Measurements from ENCODE around the gene MINPP1.

MINPP1 gene

GRCh38 chr10:87594181-87594580 lies 89.5 kb downstream of the MINPP1 start:
- Histone ChIP-seq H3K4me3 (ENCODE audit: low read depth, low read length) (no peak overlapping the region), H3K27me3 (replicated peaks) (no peaks in the 10 kb centered on the region), H3K36me3 (replicated peaks) (no peaks in the 10 kb centered on the region), H3K27ac (no peak overlapping the region)
- in situ Hi-C loops (cut with HindIII; ENCODE audit: low pct_ligation_motif_present, low sequenced_read_pairs) = no loop called here
- TF ChIP-seq CTCF (IDR thresholded peaks at IDR 0.05; ENCODE audit: low read depth, low read length, missing control alignments) = no peak
- no peak for DNase-seq

DNA sequence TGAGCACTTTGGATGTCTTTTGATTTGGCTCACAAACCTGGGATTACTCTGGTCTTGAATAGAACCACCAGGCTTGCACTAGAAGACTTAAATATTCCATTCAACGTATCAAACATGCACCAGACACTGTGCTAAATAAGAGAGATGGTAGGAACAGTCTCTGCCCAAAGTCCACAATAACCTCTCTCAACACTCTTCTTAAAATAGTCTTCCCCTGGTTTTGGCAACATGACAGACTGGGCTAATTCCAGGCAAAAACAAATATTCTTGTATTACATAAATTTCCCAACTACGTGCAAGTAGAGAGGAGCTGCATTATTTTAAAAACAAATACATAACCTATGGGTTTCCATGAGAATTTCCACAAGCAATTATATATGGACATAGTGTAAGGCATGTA lies 90.2 kb downstream of the MINPP1 start:
- Histone ChIP-seq H3K27me3 (replicated peaks) (no peaks in the 10 kb centered on the region), H3K4me3 (ENCODE audit: low read depth, low read length) (no peak overlapping the region), H3K36me3 (replicated peaks) (no peaks in the 10 kb centered on the region), H3K27ac (no peak overlapping the region)
- no peak for DNase-seq
- in situ Hi-C loops (cut with HindIII; ENCODE audit: low pct_ligation_motif_present, low sequenced_read_pairs) = no loop called here
- TF ChIP-seq CTCF (IDR thresholded peaks at IDR 0.05; ENCODE audit: low read depth, low read length, missing control alignments) = no peak

DNA sequence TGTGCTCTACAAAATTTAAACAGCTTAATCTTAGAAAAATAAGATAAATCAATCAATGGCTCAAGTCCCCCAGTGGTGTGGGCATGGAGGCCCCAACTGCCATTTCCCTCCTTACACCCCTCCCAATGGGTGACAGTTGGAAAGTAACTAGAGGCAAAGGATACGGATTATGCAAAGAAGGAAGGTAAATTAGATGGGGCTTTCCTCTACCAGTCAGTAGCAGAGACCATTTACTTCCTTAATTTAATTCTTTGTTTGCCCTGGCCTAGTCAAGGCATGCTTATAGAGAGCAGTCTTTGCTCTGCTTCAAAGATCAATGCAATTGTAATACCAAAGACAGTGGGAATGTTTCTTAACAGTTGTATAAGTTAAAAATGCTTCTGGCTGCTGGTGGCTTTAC lies 91.7 kb downstream of the MINPP1 start:
- Histone ChIP-seq H3K27me3 (replicated peaks) (no peaks in the 10 kb centered on the region), H3K27ac (no peak overlapping the region), H3K4me3 (ENCODE audit: low read depth, low read length) (no peak overlapping the region), H3K36me3 (replicated peaks) (no peaks in the 10 kb centered on the region)
- DNase-seq = no peak
- in situ Hi-C loops (cut with HindIII; ENCODE audit: low pct_ligation_motif_present, low sequenced_read_pairs) = no loop called here
- no peak for TF ChIP-seq CTCF (IDR thresholded peaks at IDR 0.05; ENCODE audit: low read depth, low read length, missing control alignments)

DNA sequence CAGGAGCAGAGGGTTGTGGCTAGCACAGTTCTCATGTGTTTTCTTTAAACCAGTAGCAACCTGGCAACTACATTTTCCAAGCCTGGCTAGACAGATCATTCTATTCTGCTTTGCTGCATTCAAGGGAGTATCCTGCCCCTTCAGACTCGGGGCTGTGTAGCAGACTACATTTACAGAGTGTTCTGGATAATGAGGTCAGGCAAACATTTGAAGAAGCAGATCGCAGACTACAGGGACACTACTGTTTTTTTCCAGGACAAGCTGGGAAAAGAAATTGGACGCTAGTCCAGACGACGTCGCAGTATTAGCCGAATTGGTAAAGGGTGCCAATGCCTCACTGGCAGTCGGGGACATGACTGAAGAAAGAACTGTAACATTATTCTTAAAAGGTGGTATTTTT lies 94.0 kb downstream of the MINPP1 start:
- in situ Hi-C loops (cut with HindIII; ENCODE audit: low pct_ligation_motif_present, low sequenced_read_pairs) = no loop called here
- no peak for DNase-seq
- no peak overlapping the region for H3K4me3 ChIP-seq (ENCODE audit: low read depth, low read length)

GRCh38 chr10:87600581-87600980 lies 95.9 kb downstream of the MINPP1 start:
- Histone ChIP-seq H3K36me3 (replicated peaks) (no peaks in the 10 kb centered on the region), H3K27ac (no peak overlapping the region), H3K4me3 (ENCODE audit: low read depth, low read length) (no peak overlapping the region), H3K27me3 (replicated peaks) (no peaks in the 10 kb centered on the region)
- DNase-seq = no peak
- in situ Hi-C loops (cut with HindIII; ENCODE audit: low pct_ligation_motif_present, low sequenced_read_pairs) = no loop called here
- no peak for TF ChIP-seq CTCF (IDR thresholded peaks at IDR 0.05; ENCODE audit: low read depth, low read length, missing control alignments)

More for the DNA sequence above, 94.0 kb downstream of the MINPP1 start:
- no peak for TF ChIP-seq CTCF (IDR thresholded peaks at IDR 0.05; ENCODE audit: low read depth, low read length, missing control alignments)
- Histone ChIP-seq H3K27ac (no peak overlapping the region), H3K36me3 (replicated peaks) (no peaks in the 10 kb centered on the region), H3K27me3 (replicated peaks) (no peaks in the 10 kb centered on the region)
